ENCODE results near the gene ELP4.
"Not testable (repeated sequence)": the region's sequence is repeated elsewhere in the genome, so short reads cannot be mapped to it uniquely, and the experiment has no call there.

ELP4 gene

GRCh38 chr11:31535479-31535878 lies 25.9 kb downstream of the ELP4 start:
- no peak for FAIRE-seq
- TF ChIP-seq, protein P1, sequence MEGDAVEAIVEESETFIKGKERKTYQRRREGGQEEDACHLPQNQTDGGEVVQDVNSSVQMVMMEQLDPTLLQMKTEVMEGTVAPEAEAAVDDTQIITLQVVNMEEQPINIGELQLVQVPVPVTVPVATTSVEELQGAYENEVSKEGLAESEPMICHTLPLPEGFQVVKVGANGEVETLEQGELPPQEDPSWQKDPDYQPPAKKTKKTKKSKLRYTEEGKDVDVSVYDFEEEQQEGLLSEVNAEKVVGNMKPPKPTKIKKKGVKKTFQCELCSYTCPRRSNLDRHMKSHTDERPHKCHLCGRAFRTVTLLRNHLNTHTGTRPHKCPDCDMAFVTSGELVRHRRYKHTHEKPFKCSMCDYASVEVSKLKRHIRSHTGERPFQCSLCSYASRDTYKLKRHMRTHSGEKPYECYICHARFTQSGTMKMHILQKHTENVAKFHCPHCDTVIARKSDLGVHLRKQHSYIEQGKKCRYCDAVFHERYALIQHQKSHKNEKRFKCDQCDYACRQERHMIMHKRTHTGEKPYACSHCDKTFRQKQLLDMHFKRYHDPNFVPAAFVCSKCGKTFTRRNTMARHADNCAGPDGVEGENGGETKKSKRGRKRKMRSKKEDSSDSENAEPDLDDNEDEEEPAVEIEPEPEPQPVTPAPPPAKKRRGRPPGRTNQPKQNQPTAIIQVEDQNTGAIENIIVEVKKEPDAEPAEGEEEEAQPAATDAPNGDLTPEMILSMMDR (IDR thresholded peaks at IDR 0.05; ENCODE audit: insufficient read depth, missing control alignments) = no peak
- DNase-seq (ENCODE audit: insufficient read length, low spot score) = no peak

DNA sequence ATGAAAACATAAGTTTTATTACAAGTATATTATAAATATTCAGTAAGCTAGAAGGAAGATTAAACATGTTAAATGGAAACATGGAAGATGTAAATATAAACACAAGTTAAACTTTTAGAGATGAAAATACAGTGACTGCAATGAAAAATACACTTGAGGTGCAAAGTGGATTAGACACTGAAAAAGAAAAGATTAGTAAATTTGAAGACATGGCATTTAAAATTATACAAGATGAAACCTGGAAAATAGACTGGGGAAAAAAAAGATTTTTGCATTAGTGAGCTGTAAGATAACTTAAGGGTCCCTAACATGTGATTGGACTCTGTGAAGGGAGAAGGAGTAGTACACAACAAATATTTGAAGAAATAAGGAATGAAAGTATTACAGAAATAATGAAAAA lies 33.3 kb downstream of the ELP4 start:
- no peak for DNase-seq (ENCODE audit: insufficient read length, low spot score)
- TF ChIP-seq, protein P1 (IDR thresholded peaks at IDR 0.05; ENCODE audit: insufficient read depth, missing control alignments) = no peak
- no peak for FAIRE-seq

- FAIRE-seq (no peak), DNase-seq (ENCODE audit: insufficient read length, low spot score) (no peak)
- TF ChIP-seq, protein P1 (IDR thresholded peaks at IDR 0.05; ENCODE audit: insufficient read depth, missing control alignments) = no peak
Measured at GRCh38 chr11:31555938-31556337, 46.4 kb downstream of the ELP4 start.

GRCh38 chr11:31558001-31558400 lies 48.4 kb downstream of the ELP4 start:
- FAIRE-seq (no peak), DNase-seq (ENCODE audit: insufficient read length, low spot score) (no peak)
- TF ChIP-seq, protein P1 (IDR thresholded peaks at IDR 0.05; ENCODE audit: insufficient read depth, missing control alignments) = no peak

DNA sequence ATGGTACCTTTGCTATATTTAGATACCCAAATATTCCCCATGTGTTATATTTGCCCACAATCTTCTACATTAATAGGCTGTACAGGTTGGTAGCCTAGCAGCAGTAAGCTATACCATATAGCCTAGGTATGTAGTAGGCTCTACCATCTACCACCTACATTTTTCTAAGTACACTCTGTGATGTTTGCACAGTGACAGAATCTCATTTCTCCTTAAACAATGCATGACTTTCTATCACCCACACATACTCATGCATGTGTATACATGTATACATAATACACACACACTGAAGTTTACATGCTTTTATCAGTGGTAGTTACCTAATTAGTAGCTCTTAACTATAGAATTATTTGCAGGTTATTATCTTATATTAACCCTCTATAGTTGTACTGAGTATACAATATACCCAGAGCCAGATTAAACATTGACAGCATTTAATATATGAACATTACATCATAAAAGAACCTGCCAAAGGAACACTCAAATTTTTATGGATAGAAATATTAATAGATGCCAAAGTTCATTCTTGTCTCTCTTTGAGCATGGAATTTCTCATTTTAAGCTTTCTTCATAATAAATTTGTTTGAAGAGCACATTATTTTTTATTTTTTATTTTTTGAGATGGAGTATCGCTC lies 51.4 kb downstream of the ELP4 start:
- FAIRE-seq (no peak), DNase-seq (ENCODE audit: insufficient read length, low spot score) (no peak)
- TF ChIP-seq, protein P1 (IDR thresholded peaks at IDR 0.05; ENCODE audit: insufficient read depth, missing control alignments) = no peak

GRCh38 chr11:31564517-31564916 lies 55.0 kb downstream of the ELP4 start:
- FAIRE-seq; DNase-seq (ENCODE audit: insufficient read length, low spot score): not testable (repeated sequence)

DNA sequence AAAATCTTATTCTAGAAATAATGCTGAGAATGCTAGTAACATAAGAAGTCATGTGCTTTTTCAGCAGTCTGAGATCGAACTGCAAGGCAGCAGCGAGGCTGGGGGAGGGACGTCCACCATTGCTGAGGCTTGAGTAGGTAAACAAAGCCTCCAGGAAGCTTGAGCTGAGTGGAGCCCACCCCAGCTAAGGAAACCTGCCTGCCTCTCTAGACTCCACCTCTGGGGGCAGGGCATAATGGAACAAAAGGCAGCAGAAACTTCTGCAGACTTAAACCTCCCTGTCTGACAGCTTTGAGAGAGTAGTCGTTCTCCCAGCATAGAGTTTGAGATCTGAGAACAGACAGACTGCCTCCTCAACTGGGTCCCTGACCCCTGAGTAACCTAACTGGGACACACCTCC lies 64.6 kb downstream of the ELP4 start:
- FAIRE-seq; DNase-seq (ENCODE audit: insufficient read length, low spot score): not testable (repeated sequence)

- DNase-seq (ENCODE audit: insufficient read length, low spot score); FAIRE-seq: not testable (repeated sequence)
Measured at GRCh38 chr11:31575764-31576163, 66.2 kb downstream of the ELP4 start.

DNA sequence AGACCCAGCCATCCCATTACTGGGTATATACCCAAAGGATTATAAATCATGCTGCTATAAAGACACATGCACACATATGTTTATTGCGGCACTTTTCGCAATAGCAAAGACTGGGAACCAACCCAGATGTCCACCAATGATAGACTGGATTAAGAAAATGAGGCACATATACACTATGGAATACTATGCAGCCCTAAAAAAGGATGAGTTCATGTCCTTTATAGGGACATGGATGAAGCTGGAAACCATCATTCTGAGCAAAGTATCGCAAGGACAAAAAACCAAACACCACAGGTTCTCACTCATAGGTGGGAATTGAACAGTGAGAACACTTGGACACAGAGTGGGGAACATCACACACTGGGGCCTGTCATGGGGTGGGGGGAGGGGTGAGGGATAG lies 69.8 kb downstream of the ELP4 start:
- FAIRE-seq; DNase-seq (ENCODE audit: insufficient read length, low spot score): not testable (repeated sequence)
